Loucy (cell line): ENCODE results near the gene MAD1L1.

ENCODE experiments used
- H2AFZ ChIP-seq: fragments of 200-600 bp; sonication (generic); 2 replicates; pipeline ENCODE4 v1.6.0; 2016; ENCODE audit warnings: antibody characterized with exemption, mild to moderate bottlenecking, low read length, moderate library complexity
- H3F3A ChIP-seq: fragments of 200-600 bp; 2 replicates; pipeline ENCODE4 v1.6.0; 2016; ENCODE audit warnings: antibody characterized with exemption, low read depth, mild to moderate bottlenecking
- H3K27me3 ChIP-seq: fragments of 200-600 bp; sonication (generic); 2 replicates; pipeline ENCODE4 v1.6.1; 2014; ENCODE audit warnings: low read length, mild to moderate bottlenecking; ENCODE audit not compliant: insufficient read depth, poor library complexity, severe bottlenecking
- H3K36me3 ChIP-seq: fragments of 200-600 bp; sonication (generic); 2 replicates; pipeline ENCODE4 v1.6.1; 2016; ENCODE audit warnings: low read length; ENCODE audit not compliant: insufficient read depth
- H3K4me1 ChIP-seq: fragments of 200-600 bp; sonication (generic); 2 replicates; pipeline ENCODE4 v1.5.1; 2014; ENCODE audit warnings: low read length, mild to moderate bottlenecking; ENCODE audit not compliant: insufficient read depth, poor library complexity, severe bottlenecking
- H3K4me2 ChIP-seq: fragments of 200-600 bp; sonication (generic); 2 replicates; pipeline ENCODE4 v1.6.0; 2014; ENCODE audit warnings: antibody characterized with exemption, low read length, low read depth, mild to moderate bottlenecking; ENCODE audit not compliant: poor library complexity, severe bottlenecking
- H3K4me3 ChIP-seq: fragments of 200-600 bp; sonication (generic); 2 replicates; pipeline ENCODE4 v1.5.1; 2014; ENCODE audit warnings: low read length, mild to moderate bottlenecking, mixed read lengths; ENCODE audit not compliant: poor library complexity, severe bottlenecking
- H3K79me2 ChIP-seq: fragments of 200-600 bp; sonication (generic); 2 replicates; pipeline ENCODE4 v1.6.1; 2014; ENCODE audit warnings: low read length; ENCODE audit not compliant: insufficient read depth
- H3K9ac ChIP-seq: fragments of 200-600 bp; sonication (generic); 2 replicates; pipeline ENCODE4 v1.6.0; 2014; ENCODE audit warnings: mild to moderate bottlenecking, low read depth, low read length, moderate library complexity; ENCODE audit not compliant: poor library complexity, severe bottlenecking
- H3K9me2 ChIP-seq: fragments of 200-600 bp; sonication (generic); replicated peaks from 2 replicates; pipeline ENCODE4 v1.6.1; 2016; ENCODE audit warnings: low read depth, low read length, mixed read lengths
- H3K9me3 ChIP-seq: fragments of 200-600 bp; sonication (generic); 2 replicates; pipeline ENCODE4 v1.6.1; 2014; ENCODE audit warnings: mild to moderate bottlenecking, antibody characterized with exemption, low read length, low read depth; ENCODE audit not compliant: insufficient read depth
- H4K20me1 ChIP-seq: fragments of 200-600 bp; sonication (generic); 2 replicates; pipeline ENCODE4 v1.6.0; 2014; ENCODE audit warnings: antibody characterized with exemption, low read length, mild to moderate bottlenecking; ENCODE audit not compliant: insufficient read depth, poor library complexity, severe bottlenecking
- EZH2phosphoT487 ChIP-seq: fragments of 200-600 bp; IDR thresholded peaks from 2 replicates; pipeline ENCODE4 v1.6.1; 2018; ENCODE audit warnings: antibody characterized with exemption, mild to moderate bottlenecking, moderate library complexity, borderline replicate concordance
- TF ChIP-seq, protein P1 (sequence below): fragments of 200-600 bp; sonication (generic); conservative IDR thresholded peaks from 2 replicates; pipeline ENCODE4 v1.5.1; 2014; ENCODE audit warnings: mild to moderate bottlenecking, antibody characterized with exemption, low read length

Gene MAD1L1

DNA sequence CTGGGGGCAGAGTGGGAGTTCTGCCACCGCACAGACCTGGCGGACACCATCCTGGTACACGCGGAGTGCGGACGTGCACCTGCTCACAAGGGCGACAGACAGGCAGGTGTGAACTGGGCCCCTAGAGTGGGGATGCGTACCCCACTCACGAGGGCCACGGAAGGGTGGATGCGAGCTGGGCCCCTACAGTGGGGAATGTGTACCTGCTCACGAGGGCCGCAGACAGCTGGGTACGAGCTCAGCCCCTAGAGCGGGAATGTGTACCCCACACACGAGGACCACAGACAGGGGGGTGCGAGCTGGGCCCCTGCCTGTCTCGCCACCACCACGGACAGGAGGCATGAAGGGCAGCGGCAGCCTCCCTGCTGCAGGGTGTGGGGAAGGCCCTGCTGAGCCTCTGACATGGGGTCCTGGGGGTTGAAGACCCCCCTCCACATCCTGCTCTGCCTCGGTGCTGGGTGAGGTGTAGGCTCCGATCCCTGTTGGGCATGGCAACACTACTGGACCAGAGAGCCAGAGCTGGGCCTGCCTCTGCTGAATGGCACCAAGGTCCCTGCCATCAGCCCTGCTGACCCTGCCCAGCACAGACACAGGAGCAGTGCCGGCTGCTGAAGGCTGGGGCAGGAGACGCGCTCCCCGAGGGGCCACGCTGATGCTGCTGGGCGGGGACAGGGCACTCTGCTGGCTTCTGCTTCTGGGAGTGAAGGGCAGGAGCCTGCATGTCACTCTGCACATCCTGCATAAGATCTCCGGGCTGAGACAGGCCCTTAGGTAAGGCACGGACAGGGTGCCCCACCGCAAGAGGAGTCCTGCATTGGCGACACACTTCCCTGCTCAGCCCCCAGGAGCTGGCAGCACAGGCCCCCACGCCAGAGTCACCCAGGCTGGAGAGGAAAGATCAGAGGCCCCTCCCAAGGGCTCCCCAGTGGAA is 259.2 kb downstream of the MAD1L1 start:
- no peak overlapping the region for H3K9ac ChIP-seq
- H3K4me2 ChIP-seq: no peak overlapping the region
- TF ChIP-seq, protein P1, sequence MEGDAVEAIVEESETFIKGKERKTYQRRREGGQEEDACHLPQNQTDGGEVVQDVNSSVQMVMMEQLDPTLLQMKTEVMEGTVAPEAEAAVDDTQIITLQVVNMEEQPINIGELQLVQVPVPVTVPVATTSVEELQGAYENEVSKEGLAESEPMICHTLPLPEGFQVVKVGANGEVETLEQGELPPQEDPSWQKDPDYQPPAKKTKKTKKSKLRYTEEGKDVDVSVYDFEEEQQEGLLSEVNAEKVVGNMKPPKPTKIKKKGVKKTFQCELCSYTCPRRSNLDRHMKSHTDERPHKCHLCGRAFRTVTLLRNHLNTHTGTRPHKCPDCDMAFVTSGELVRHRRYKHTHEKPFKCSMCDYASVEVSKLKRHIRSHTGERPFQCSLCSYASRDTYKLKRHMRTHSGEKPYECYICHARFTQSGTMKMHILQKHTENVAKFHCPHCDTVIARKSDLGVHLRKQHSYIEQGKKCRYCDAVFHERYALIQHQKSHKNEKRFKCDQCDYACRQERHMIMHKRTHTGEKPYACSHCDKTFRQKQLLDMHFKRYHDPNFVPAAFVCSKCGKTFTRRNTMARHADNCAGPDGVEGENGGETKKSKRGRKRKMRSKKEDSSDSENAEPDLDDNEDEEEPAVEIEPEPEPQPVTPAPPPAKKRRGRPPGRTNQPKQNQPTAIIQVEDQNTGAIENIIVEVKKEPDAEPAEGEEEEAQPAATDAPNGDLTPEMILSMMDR: no peak
- no peak for TF ChIP-seq EZH2phosphoT487
- no peaks in the 10 kb centered on the region for H3F3A ChIP-seq
- H2AFZ ChIP-seq: no peak overlapping the region
- H4K20me1 ChIP-seq: no peaks in the 10 kb centered on the region
- no peaks in the 10 kb centered on the region for H3K9me2 ChIP-seq
- peaks cover 3% of the 10 kb centered on the region for H3K4me1 ChIP-seq
- H3K79me2 ChIP-seq: no peaks in the 10 kb centered on the region
- H3K36me3 ChIP-seq: peaks cover 11% of the 10 kb centered on the region; the same call in 1 of the 2 replicates
- H3K4me3 ChIP-seq: no peak overlapping the region
- no peaks in the 10 kb centered on the region for H3K27me3 ChIP-seq
- no peaks in the 10 kb centered on the region for H3K9me3 ChIP-seq

DNA sequence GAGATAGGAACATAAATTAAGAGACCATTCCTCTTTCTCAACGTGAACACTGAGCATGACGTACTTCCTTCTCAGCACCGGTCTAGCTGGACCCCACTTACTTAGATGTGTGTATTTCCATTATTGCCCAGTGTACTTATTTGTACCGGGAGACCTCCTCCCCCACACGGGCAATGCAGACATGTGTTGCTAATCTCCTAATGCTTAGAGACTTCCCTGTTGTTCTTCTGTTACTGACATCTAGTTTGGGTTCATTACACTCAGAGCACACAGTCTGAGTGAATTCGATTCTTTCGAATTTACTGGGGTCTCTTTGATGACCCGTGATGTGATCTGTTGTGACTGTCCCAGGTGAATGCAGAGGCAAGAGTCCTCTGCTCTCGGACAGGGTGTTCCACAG is 260.0 kb downstream of the MAD1L1 start:
- Histone ChIP-seq H3K36me3 (peaks cover 11% of the 10 kb centered on the region; the same call in 1 of the 2 replicates), H3K4me3 (no peak overlapping the region), H3K4me2 (no peak overlapping the region), H2AFZ (no peak overlapping the region), H3K4me1 (peaks cover 3% of the 10 kb centered on the region), H3K9me2 (no peaks in the 10 kb centered on the region), H3K79me2 (no peaks in the 10 kb centered on the region), H3F3A (no peaks in the 10 kb centered on the region), H3K27me3 (no peaks in the 10 kb centered on the region), H4K20me1 (no peaks in the 10 kb centered on the region), H3K9me3 (no peaks in the 10 kb centered on the region), H3K9ac (no peak overlapping the region)
- TF ChIP-seq EZH2phosphoT487: no peak
- TF ChIP-seq, protein P1: no peak

DNA sequence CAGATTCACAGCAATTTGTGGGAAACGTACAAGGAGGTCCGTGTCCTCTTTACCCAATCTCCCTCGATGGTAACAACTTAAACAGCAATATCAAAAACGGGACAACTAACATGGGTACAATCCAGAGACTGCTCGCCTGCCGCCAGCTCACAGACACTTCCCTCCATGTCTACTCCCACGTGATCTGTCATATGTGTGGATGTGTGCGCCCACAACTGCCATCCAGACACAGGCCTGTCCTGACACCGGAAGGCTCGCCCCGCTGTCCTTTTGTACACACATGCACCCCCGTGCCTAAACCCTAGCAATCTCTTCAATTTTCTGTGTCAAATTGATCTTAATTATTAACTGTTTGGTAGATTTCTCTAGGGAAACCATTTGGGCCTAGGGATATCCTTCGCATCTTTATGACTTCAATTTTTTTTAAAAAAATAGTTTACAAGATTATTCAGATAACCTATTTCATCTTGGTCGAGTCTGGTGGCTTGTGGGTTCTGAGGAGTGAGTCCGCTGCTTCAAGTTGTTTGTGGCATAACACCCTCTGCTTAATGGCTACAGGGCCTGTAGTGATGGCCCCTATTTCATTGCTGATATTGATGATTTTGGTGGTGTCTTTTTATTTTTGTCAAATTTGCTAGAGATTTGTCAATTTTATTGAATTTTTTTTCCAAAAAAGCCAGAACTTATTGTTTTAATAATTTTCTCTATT is 260.6 kb downstream of the MAD1L1 start:
- Histone ChIP-seq H3K9me3 (no peaks in the 10 kb centered on the region), H3K79me2 (no peaks in the 10 kb centered on the region), H3K36me3 (peaks cover 11% of the 10 kb centered on the region; the same call in 1 of the 2 replicates), H3K4me2 (no peak overlapping the region), H3K4me3 (no peak overlapping the region), H4K20me1 (no peaks in the 10 kb centered on the region), H3K27me3 (no peaks in the 10 kb centered on the region), H3K4me1 (peaks cover 3% of the 10 kb centered on the region), H3F3A (no peaks in the 10 kb centered on the region), H3K9me2 (no peaks in the 10 kb centered on the region), H3K9ac (no peak overlapping the region), H2AFZ (no peak overlapping the region)
- TF ChIP-seq EZH2phosphoT487: no peak
- TF ChIP-seq, protein P1: no peak
